CD8-positive, alpha-beta memory T cell (primary cell): ENCODE measurements around the gene HOXB13. TPM values are rescaled to one million over a fixed set of nuclear protein-coding genes. Genes with fewer than 3 reads are reported as not detected.
A peak's percentile ranks its signal among the peaks of the same experiment; 100 is the strongest.

Source experiments
- CTCF ChIA-PET: fragments of 350-600 bp; sonication (Branson Sonifier 250); formaldehyde crosslinking; loops from one replicate; lab custom pipeline; 2021; ENCODE audit warnings: antibody characterized with exemption; lab: Charles Lee
- POLR2A ChIA-PET: fragments of 350-600 bp; sonication (Branson Sonifier 250); formaldehyde crosslinking; loops from one replicate; lab custom pipeline; 2021; ENCODE audit warnings: antibody characterized with exemption; lab: Charles Lee
- DNase-seq, 5 donors: peaks; one replicate each; pipeline versions ENCODE4 v3.0.0 to v3.0.0-alpha.2; 2020 to 2022; ENCODE audit warnings: mixed read lengths in 1 of 5
- H3K27ac ChIP-seq: one replicate; pipeline ENCODE4 v1.7.0; 2013; ENCODE audit warnings: low read depth, mild to moderate bottlenecking, low read length, moderate library complexity
- H3K27me3 ChIP-seq: 2 replicates; pipeline ENCODE4 v1.7.0; 2013; ENCODE audit warnings: low read length, mild to moderate bottlenecking; ENCODE audit not compliant: insufficient read depth, poor library complexity, severe bottlenecking
- H3K36me3 ChIP-seq: 2 replicates; pipeline ENCODE4 v1.7.0; 2013; ENCODE audit warnings: mild to moderate bottlenecking, low read length, moderate library complexity; ENCODE audit not compliant: insufficient read depth
- H3K4me1 ChIP-seq: 2 replicates; pipeline ENCODE4 v1.7.0; 2013; ENCODE audit warnings: mild to moderate bottlenecking, low read length, moderate library complexity; ENCODE audit not compliant: insufficient read depth
- H3K4me3 ChIP-seq: 2 replicates; pipeline ENCODE4 v1.7.0; 2013; ENCODE audit warnings: mild to moderate bottlenecking, low read length
- H3K9me3 ChIP-seq: 2 replicates; pipeline ENCODE4 v1.7.0; 2013; ENCODE audit warnings: mild to moderate bottlenecking, low read length
- H3K27ac Mint-ChIP-seq, 8 donors: one replicate each; pipeline ENCODE4 v1.8.0; 2020 to 2021; ENCODE audit warnings: mixed read lengths in 8 of 8, mild to moderate bottlenecking in 6 of 8, inconsistent platforms in 3 of 8, moderate library complexity in 3 of 8
- H3K27me3 Mint-ChIP-seq, 2 donors: one replicate each; pipeline ENCODE4 v1.8.0; 2020 to 2021; ENCODE audit warnings: mixed read lengths in 2 of 2, mild to moderate bottlenecking in 1 of 2, moderate library complexity in 1 of 2
- H3K36me3 Mint-ChIP-seq, 3 donors: one replicate each; pipeline ENCODE4 v1.8.0; 2020 to 2021; ENCODE audit warnings: mixed read lengths in 3 of 3, inconsistent platforms in 1 of 3, mild to moderate bottlenecking in 1 of 3
- H3K4me1 Mint-ChIP-seq, 3 donors: one replicate each; pipeline ENCODE4 v1.8.0; 2020 to 2021; ENCODE audit warnings: mixed read lengths in 3 of 3, inconsistent platforms in 1 of 3, mild to moderate bottlenecking in 1 of 3
- H3K4me3 Mint-ChIP-seq, 7 donors: one replicate each; pipeline ENCODE4 v1.8.0; 2020 to 2021; ENCODE audit warnings: mixed read lengths in 7 of 7, mild to moderate bottlenecking in 6 of 7, moderate library complexity in 4 of 7, inconsistent platforms in 2 of 7
- H3K9me3 Mint-ChIP-seq, 5 donors: one replicate each; pipeline ENCODE4 v1.8.0; 2020 to 2022; ENCODE audit warnings: mixed read lengths in 5 of 5, mild to moderate bottlenecking in 3 of 5, moderate library complexity in 2 of 5, inconsistent platforms in 1 of 5
- polyA plus RNA-seq: library from polyadenylated mRNA; unstranded; fragments of 300-500 nt; fragmentation: Illumina TruSeq; gene quantifications from one replicate; pipeline ENCODE4 v1.2.3, GENCODE V29; 2021
- total RNA-seq, 2 experiments: library from RNA; stranded (reverse); gene quantifications; one replicate each; pipeline ENCODE4 v1.2.3, GENCODE V29; 2021

The HOXB13 gene
- total and polyA plus RNA-seq, 3 experiments from 2014 or later: not detected

- Mint-ChIP-seq H3K9me3 (peaks cover 0 to 1% (median 0%) of the 10 kb centered on the region in 5 donors), H3K27ac (peak overlapping the region in 2 of 8 donors; percentile 5 to 70)
Observed at GRCh38 chr17:48727415-48728175, 955 bp downstream of the HOXB13 start.

GRCh38 chr17:48726916-48727286, 1.6 kb downstream of the HOXB13 start:
- CTCF ChIA-PET: no interaction called here

More at GRCh38 chr17:48727415-48728175, 955 bp downstream of the HOXB13 start:
- peaks cover 88 to 97% of the 10 kb centered on the region in 2 donors for H3K27me3 Mint-ChIP-seq
- ChIA-PET POLR2A (no interaction called here), CTCF (no interaction called here)
- H3K4me3 Mint-ChIP-seq: peak overlapping the region in 5 of 7 donors; percentile 2 to 56 (median 14)
- peaks cover 40 to 56% (median 43%) of the 10 kb centered on the region in 3 donors for H3K4me1 Mint-ChIP-seq
- DNase-seq: no peak
- no peaks in the 10 kb centered on the region for H3K36me3 ChIP-seq
- H3K27ac ChIP-seq: no peak overlapping the region
- peaks cover 37% of the 10 kb centered on the region for H3K4me1 ChIP-seq
- peaks cover 96% of the 10 kb centered on the region for H3K27me3 ChIP-seq
- H3K9me3 ChIP-seq: no peaks in the 10 kb centered on the region
- no peak overlapping the region for H3K4me3 ChIP-seq
- no peaks in the 10 kb centered on the region for H3K36me3 Mint-ChIP-seq

DNA sequence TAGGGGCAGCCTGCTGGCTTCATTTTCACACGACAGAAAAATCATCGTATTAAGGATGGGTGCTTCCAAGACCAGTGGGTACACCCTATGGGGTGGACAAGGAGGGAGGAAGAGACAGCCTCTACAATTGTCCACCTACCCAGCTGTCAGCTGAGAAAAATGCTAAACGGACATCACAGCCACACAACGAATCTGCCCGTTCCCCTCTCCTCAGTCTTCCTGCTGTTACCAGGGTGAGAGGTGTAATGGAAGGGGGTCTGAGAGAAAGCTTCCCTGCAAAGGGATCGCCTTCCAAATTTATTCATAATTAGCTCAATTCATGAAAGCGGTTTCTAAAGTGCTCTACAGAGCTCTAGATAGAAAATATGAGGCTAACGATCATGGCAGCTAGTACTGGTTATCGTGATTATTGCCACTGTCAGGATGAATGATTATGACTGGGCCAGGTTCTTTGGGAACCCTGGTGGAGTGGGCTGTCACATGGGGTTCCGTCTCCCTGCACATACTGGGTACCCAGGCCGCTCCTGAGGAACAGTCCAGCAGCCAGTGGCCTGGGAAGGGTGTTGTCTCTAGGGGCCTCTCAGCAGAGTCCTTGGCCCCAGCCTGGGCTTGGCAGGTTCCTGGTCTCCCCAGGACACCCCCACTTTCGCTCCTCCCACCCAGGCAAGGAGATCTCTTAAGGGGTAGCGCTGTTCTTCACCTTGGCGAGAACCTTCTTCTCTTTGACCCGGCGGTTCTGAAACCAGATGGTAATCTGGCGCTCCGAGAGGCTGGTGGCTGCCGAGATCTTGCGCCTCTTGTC, 2.2 kb downstream of the HOXB13 start:
- Histone ChIP-seq H3K9me3 (no peaks in the 10 kb centered on the region), H3K4me3 (no peak overlapping the region), H3K27me3 (peaks cover 93% of the 10 kb centered on the region), H3K36me3 (no peaks in the 10 kb centered on the region), H3K4me1 (peaks cover 37% of the 10 kb centered on the region), H3K27ac (no peak overlapping the region)
- Mint-ChIP-seq H3K27me3 (peaks cover 92 to 95% of the 10 kb centered on the region in 2 donors), H3K36me3 (no peaks in the 10 kb centered on the region), H3K27ac (peak overlapping the region in 3 of 8 donors; percentile 25 to 70 (median 44)), H3K4me3 (peak overlapping the region in 3 of 7 donors; percentile 10 to 22 (median 19)), H3K9me3 (peaks cover 0 to 1% (median 0%) of the 10 kb centered on the region in 5 donors), H3K4me1 (peaks cover 38 to 53% (median 42%) of the 10 kb centered on the region in 3 donors)
- POLR2A ChIA-PET: no interaction called here
- no peak for DNase-seq
- CTCF ChIA-PET: interaction anchor here (1.9 to 2.3 kb wide), 2 partner anchors 22 to 25 kb away, joined by 5 to 8 read pairs; no protein-coding TSS in a partner anchor

More at GRCh38 chr17:48726916-48727286, 1.6 kb downstream of the HOXB13 start:
- H3K27ac ChIP-seq: no peak overlapping the region
- Mint-ChIP-seq H3K9me3 (peaks cover 0 to 1% (median 0%) of the 10 kb centered on the region in 5 donors), H3K4me1 (peaks cover 38 to 53% (median 42%) of the 10 kb centered on the region in 3 donors), H3K36me3 (no peaks in the 10 kb centered on the region), H3K27ac (peak overlapping the region in 2 of 8 donors; percentile 5 to 70), H3K4me3 (peak overlapping the region in 2 of 7 donors; percentile 2 to 7), H3K27me3 (peaks cover 88 to 97% of the 10 kb centered on the region in 2 donors)
- no peak overlapping the region for H3K4me3 ChIP-seq
- POLR2A ChIA-PET: no interaction called here
- DNase-seq: no peak
- peaks cover 37% of the 10 kb centered on the region for H3K4me1 ChIP-seq
- no peaks in the 10 kb centered on the region for H3K9me3 ChIP-seq
- H3K36me3 ChIP-seq: no peaks in the 10 kb centered on the region
- H3K27me3 ChIP-seq: peaks cover 98% of the 10 kb centered on the region

DNA sequence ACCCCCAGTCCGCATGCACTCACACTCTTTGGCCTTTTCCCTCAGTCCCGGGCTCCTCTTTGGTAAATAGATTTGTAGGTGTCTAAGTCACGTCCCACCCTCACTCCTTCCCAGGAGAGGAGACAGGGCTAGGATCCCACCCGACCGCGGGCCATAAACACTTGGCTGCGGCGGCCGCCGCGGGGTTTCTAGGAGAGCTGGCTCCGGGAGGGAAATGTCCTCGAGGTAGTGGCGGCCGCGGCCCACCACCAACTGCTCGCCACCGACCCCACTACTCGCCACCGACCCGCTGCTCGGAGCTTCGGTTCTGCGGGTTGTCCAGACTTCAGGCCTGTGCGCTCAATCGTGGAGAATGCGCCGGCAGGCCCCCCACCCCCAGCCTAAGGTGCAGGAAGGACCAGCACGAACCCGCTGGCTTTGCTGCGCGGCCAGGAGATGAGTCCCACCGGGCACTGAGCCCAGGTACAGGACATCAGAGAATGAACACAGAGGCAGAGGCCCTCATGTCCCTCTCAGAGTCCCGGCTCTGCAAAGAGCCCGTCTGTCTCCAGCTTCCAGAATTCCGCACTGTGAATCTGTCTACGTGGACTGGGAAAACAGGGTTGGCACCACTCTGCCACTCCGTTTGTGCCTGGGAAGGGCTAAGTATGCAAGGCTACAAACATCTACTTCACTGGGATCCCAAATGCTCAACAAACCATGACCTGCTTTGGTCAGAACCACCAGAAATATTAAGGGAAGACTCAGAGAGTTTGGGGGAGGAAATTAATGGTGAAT, 3.1 kb downstream of the HOXB13 start:
- Histone ChIP-seq H3K9me3 (no peaks in the 10 kb centered on the region), H3K27me3 (peaks cover 93% of the 10 kb centered on the region), H3K4me3 (no peak overlapping the region), H3K4me1 (peaks cover 37% of the 10 kb centered on the region), H3K27ac (no peak overlapping the region), H3K36me3 (no peaks in the 10 kb centered on the region)
- ChIA-PET POLR2A (no interaction called here), CTCF (interaction anchor here (1.4 to 2.5 kb wide), 6 partner anchors 9 to 163 kb away, joined by 4 to 15 read pairs (median 7); no protein-coding TSS in a partner anchor)
- no peaks in the 10 kb centered on the region for H3K36me3 Mint-ChIP-seq
- peaks cover 39 to 53% (median 42%) of the 10 kb centered on the region in 3 donors for H3K4me1 Mint-ChIP-seq
- H3K27ac Mint-ChIP-seq: peak overlapping the region in 3 of 8 donors; percentile 23 to 70 (median 63)
- H3K9me3 Mint-ChIP-seq: peaks cover 0 to 6% (median 0%) of the 10 kb centered on the region in 5 donors
- peaks cover 91 to 97% of the 10 kb centered on the region in 2 donors for H3K27me3 Mint-ChIP-seq
- peak overlapping the region in 6 of 7 donors; percentile 31 to 79 (median 46) for H3K4me3 Mint-ChIP-seq
- DNase-seq: no peak

DNA sequence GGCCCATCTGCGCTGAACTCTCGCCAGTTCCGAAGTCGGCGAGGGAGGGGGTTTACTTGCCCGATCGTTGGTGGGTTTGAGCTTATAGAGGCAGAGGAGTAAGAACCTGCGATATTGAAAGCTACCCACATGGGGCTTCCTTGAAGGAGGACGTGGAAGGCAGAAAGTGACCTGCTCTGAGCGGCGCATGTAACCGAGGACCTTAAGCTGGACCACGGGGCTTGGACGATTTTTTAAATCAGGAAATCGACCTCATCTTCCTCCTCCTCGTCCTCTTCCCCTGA, 3.6 kb downstream of the HOXB13 start:
- Mint-ChIP-seq H3K9me3 (peaks cover 0 to 9% (median 3%) of the 10 kb centered on the region in 5 donors), H3K27me3 (peaks cover 92 to 97% of the 10 kb centered on the region in 2 donors), H3K36me3 (no peaks in the 10 kb centered on the region), H3K4me1 (peaks cover 42 to 53% (median 43%) of the 10 kb centered on the region in 3 donors), H3K27ac (peak overlapping the region in 2 of 8 donors; percentile 63 to 70), H3K4me3 (peak overlapping the region in 6 of 7 donors; percentile 31 to 79 (median 47))
- Histone ChIP-seq H3K27ac (no peak overlapping the region), H3K4me1 (peaks cover 37% of the 10 kb centered on the region), H3K9me3 (no peaks in the 10 kb centered on the region), H3K4me3 (no peak overlapping the region), H3K36me3 (no peaks in the 10 kb centered on the region), H3K27me3 (peaks cover 92% of the 10 kb centered on the region)
- CTCF ChIA-PET: interaction anchor here (1.4 to 2.5 kb wide), 6 partner anchors 9 to 164 kb away, joined by 4 to 15 read pairs (median 7); no protein-coding TSS in a partner anchor
- POLR2A ChIA-PET: no interaction called here
- no peak for DNase-seq

DNA sequence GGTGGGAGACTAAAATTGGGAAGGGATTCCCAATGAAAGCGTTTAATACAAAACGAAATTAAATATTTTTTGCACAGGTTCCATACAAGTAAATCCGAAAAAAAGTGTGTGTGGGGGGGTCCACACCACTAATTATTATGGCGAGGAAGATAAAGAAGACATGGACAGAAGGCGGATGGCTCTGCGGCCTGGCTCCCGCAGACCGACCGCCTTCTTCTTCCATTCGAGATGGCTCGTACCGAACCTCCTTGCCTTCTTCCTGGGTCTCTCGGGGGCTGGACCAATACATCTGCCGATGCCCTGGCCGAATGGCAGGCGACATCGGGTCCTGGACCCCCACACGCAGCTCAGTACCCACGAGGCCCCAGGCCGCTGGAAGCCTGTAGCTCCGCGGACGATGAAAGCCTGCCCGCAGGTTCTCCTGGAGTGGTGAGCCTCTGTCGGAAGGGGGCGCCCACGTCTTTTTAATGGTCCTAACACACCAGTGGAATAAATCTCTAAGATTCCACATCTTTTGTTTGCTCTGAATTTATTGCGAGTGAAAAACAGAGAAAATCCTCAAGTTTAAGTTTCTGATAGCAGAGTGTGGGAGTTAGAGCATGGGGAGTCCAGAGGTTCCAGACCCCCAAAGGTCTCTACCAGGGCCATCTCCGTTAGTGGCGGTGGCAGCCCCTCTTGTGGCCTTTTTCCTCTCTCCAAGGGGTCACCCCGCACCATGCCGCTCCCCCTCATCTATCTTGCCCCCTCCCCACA, 4.1 kb downstream of the HOXB13 start:
- Histone ChIP-seq H3K27ac (no peak overlapping the region), H3K27me3 (peaks cover 92% of the 10 kb centered on the region), H3K4me3 (peak overlapping the region; percentile 33), H3K36me3 (no peaks in the 10 kb centered on the region), H3K9me3 (no peaks in the 10 kb centered on the region), H3K4me1 (peaks cover 39% of the 10 kb centered on the region)
- CTCF ChIA-PET: interaction anchor here (1.2 to 2.5 kb wide), 11 partner anchors 8 to 164 kb away, joined by 3 to 15 read pairs (median 5); no protein-coding TSS in a partner anchor
- Mint-ChIP-seq H3K36me3 (no peaks in the 10 kb centered on the region), H3K27me3 (peaks cover 93 to 97% of the 10 kb centered on the region in 2 donors), H3K4me1 (peaks cover 40 to 51% (median 43%) of the 10 kb centered on the region in 3 donors), H3K4me3 (peak overlapping the region; percentile 31 to 79 (median 75)), H3K9me3 (peaks cover 0 to 9% (median 3%) of the 10 kb centered on the region in 5 donors), H3K27ac (peak overlapping the region in 3 of 8 donors; percentile 38 to 72 (median 70))
- POLR2A ChIA-PET: interaction anchor here (0.6 kb wide), 1 partner anchor 20 kb away, joined by 3 read pairs; no protein-coding TSS in a partner anchor
- DNase-seq: peak; percentile 54 to 79 (median 64)
